ENCODE measurements around the gene TMTC4.

TMTC4 gene

GRCh38 chr13:100659578-100659977 lies 15.0 kb downstream of the TMTC4 start:
- no peak for TF ChIP-seq CTCF (IDR thresholded peaks at IDR 0.05; ENCODE audit: control insufficient read depth, insufficient read depth, low read depth, low read length, missing control alignments)
- H3K4me3 ChIP-seq (ENCODE audit: control insufficient read depth, low read depth, low read length) = no peak overlapping the region
- DNase-seq (ENCODE audit: low read depth) = no peak

GRCh38 chr13:100658363-100658762 lies 16.2 kb downstream of the TMTC4 start:
- no peak for TF ChIP-seq CTCF (IDR thresholded peaks at IDR 0.05; ENCODE audit: control insufficient read depth, insufficient read depth, low read depth, low read length, missing control alignments)
- H3K4me3 ChIP-seq (ENCODE audit: control insufficient read depth, low read depth, low read length) = no peak overlapping the region
- DNase-seq (ENCODE audit: low read depth) = no peak

- no peak for TF ChIP-seq CTCF (IDR thresholded peaks at IDR 0.05; ENCODE audit: control insufficient read depth, insufficient read depth, low read depth, low read length, missing control alignments)
- H3K4me3 ChIP-seq (ENCODE audit: control insufficient read depth, low read depth, low read length) = no peak overlapping the region
- DNase-seq (ENCODE audit: low read depth) = no peak
These were observed 16.7 kb downstream of the TMTC4 start for GRCh38 chr13:100657881-100658315.

- no peak for DNase-seq (ENCODE audit: low read depth)
- no peak overlapping the region for H3K4me3 ChIP-seq (ENCODE audit: control insufficient read depth, low read depth, low read length)
- TF ChIP-seq CTCF (IDR thresholded peaks at IDR 0.05; ENCODE audit: control insufficient read depth, insufficient read depth, low read depth, low read length, missing control alignments) = no peak
These were observed 22.1 kb downstream of the TMTC4 start for GRCh38 chr13:100652510-100652909.

- no peak for TF ChIP-seq CTCF (IDR thresholded peaks at IDR 0.05; ENCODE audit: control insufficient read depth, insufficient read depth, low read depth, low read length, missing control alignments)
- DNase-seq (ENCODE audit: low read depth) = no peak
- H3K4me3 ChIP-seq (ENCODE audit: control insufficient read depth, low read depth, low read length) = no peak overlapping the region
These were observed 24.3 kb downstream of the TMTC4 start for GRCh38 chr13:100650326-100650725.

GRCh38 chr13:100648354-100648753 lies 26.2 kb downstream of the TMTC4 start:
- TF ChIP-seq CTCF (IDR thresholded peaks at IDR 0.05; ENCODE audit: control insufficient read depth, insufficient read depth, low read depth, low read length, missing control alignments) = no peak
- no peak overlapping the region for H3K4me3 ChIP-seq (ENCODE audit: control insufficient read depth, low read depth, low read length)
- no peak for DNase-seq (ENCODE audit: low read depth)

- H3K4me3 ChIP-seq (ENCODE audit: control insufficient read depth, low read depth, low read length) = no peak overlapping the region
- TF ChIP-seq CTCF (IDR thresholded peaks at IDR 0.05; ENCODE audit: control insufficient read depth, insufficient read depth, low read depth, low read length, missing control alignments) = no peak
- DNase-seq (ENCODE audit: low read depth) = no peak
These were observed 27.7 kb downstream of the TMTC4 start for GRCh38 chr13:100646871-100647270.

Measured in AG09309 (cell line).